GM18873 (cell line): ENCODE data around the gene DCTN2.
A peak's percentile ranks its signal among the peaks of the same experiment; 100 is the strongest.
"Not testable (repeated sequence)": the region's sequence is repeated elsewhere in the genome, so short reads cannot be mapped to it uniquely, and the experiment has no call there.

Experiments used
- ATAC-seq: cut with Tn5 transposase; IDR thresholded peaks from one replicate; pipeline ENCODE4 v1.9.1; 2021; ENCODE audit warnings: mild to moderate bottlenecking, moderate library complexity, moderate number of reproducible peaks; ENCODE audit not compliant: unreplicated experiment, low FRiP score

DCTN2 gene

DNA sequence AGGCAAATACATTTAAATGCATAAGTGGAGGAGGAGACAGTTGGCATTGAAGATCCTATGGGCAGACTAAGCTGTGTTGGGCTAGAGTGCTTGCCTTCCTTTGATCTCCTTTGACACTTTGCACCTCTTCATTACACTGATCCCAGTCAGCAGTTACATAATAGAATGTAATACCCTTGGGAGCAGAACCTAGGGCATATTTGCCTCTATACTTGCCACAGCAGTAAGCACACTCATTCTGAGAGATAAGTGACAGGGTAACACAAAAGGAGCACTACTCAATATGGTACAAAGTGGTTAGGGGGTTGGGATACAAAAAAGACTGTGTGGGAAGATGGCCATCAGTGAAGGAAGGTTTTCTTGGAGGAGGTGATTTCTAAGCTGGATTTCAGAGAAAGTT is 50.2 kb downstream of the DCTN2 start:
- ATAC-seq: no peak

DNA sequence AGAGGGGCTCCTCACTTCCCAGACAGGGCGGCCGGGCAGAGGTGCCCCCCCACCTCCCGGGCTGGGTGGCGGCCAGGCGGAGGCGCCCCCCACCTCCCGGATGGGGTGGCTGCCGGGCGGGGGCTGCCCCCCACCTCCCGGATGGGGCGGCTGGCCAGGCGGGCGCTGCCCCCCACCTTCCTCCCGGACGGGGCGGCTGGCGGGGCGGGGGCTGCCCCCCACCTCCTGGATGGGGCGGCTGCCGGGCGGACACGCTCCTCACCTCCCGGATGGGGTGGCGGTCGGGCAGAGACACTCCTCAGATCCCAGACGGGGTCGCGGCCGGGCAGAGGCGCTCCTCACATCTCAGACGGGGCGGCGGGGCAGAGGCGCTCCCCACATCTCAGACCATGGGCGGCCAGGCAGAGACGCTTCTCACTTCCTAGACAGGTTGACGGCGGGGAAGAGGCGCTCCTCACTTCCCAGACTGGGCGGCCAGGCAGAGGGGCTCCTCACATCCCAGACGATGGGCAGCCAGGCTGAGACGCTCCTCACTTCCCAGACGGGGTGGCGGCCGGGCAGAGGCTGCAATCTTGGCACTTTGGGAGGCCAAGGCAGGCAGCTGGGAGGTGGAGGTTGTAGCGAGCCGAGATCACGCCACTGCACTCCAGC is 51.8 kb downstream of the DCTN2 start:
- not testable (repeated sequence) for ATAC-seq

DNA sequence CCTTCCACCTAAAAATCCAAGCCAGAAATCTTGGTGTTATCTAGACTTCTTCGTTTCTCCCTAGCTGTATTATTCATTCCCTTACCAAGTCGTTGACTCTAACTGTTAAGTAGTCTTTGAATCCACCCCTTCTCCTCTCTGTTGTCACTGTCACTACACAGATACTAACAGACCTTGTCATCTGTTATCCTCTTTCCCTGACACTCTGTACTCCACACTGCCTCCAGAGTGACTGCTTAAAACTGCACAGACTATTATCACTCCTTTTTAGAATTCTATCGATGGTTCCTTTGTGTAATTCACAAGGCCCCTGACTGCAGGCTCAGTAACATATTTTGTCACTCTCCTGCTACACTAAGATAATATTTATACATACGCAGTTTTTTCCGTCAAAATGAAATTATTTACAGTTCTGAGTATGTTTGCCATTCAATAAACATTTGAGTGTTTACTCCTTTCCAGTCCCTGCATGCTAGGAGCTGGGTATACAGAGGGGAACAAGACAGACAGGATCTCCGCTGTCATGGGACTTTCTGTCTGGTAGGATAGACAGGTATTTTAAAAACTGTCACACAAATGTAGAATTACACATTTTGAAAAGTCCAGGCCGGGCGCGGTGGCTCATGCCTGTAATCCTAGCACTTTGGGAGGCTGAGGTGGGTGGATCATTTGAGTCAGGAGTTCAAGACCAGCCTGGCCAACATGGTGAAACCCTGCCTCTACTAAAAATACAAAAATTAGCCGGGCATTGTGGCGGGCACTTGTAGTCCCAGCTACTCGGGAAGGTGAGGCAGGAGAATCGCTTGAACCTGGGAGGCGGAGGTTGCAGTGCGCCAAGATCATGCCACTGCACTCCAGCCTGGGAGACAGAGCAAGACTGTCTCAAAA is 55.4 kb downstream of the DCTN2 start:
- ATAC-seq: no peak

DNA sequence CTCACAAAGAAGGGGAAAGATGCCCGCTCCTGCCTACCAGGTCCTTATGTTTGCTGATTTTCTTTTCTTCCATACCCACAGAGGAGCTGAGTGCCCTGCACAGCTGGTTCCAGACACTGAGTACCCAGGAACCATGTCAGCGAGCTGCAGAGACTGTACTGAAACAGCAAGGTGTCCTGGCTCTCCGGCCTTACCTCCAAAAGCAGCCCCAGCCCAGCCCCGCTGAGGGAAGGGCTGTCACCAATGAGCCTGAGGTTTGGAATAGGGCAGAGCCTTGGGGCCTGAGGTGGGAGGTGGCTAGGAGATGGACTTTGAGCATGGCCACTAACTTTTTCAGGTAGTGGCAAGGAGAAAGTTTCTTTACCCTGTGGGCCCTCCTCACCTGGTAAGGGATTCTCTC is 56.9 kb downstream of the DCTN2 start:
- no peak for ATAC-seq

DNA sequence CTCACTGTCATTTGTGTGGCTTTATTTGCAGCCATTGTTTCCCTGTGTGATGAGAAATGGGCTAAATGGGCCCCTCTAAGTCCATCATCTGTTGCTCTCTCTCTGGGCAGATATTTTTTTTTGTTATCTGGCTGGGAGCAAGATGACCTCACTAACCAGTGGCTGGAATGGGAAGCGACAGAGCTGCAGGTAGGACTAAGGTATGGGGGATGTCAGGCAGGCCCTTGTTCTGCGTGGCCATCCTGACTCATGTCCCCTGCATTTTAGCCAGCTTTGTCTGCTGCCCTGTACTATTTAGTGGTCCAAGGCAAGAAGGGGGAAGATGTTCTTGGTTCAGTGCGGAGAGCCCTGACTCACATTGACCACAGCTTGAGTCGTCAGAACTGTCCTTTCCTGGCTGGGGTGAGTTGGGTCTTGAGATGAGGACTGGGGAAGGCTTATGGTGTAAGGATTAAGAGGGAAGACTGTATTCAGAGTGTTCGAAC is 57.8 kb downstream of the DCTN2 start:
- ATAC-seq: no peak

DNA sequence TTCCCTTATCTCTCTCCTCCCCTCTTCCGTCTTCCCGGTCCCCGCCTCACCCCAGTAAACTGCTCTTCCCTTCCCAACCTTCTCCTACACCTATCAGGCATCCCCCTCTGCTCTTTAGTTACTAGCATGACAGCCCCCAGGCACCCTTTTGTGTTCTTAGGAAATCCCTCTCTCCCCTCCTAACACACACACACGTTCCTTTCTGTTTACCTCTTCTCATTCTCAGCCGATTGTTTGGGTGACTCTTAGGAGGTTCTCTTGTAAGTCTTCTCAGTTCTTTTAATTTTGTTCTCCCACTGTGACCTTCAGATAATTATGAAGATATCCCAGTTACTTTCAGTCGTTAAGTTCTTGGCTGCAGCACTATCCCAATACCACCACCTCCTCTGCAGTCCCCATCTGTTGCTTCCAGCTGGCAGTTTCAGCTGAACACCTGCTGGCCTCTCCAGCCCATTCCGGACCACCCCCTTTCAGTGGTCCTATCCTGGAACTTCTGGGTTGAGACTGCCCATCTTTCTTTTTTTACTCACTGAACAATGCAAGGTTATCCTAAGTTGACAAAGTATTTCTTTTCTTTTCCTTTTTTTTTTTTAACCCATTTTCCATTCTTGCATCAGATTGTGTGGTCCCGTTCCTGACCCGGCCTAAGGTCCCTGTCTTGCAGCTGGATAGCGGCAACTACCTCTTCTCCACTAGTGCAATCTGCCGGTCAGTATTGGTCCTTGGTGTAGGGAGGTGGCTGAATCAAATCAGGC is 58.4 kb downstream of the DCTN2 start:
- no peak for ATAC-seq

DNA sequence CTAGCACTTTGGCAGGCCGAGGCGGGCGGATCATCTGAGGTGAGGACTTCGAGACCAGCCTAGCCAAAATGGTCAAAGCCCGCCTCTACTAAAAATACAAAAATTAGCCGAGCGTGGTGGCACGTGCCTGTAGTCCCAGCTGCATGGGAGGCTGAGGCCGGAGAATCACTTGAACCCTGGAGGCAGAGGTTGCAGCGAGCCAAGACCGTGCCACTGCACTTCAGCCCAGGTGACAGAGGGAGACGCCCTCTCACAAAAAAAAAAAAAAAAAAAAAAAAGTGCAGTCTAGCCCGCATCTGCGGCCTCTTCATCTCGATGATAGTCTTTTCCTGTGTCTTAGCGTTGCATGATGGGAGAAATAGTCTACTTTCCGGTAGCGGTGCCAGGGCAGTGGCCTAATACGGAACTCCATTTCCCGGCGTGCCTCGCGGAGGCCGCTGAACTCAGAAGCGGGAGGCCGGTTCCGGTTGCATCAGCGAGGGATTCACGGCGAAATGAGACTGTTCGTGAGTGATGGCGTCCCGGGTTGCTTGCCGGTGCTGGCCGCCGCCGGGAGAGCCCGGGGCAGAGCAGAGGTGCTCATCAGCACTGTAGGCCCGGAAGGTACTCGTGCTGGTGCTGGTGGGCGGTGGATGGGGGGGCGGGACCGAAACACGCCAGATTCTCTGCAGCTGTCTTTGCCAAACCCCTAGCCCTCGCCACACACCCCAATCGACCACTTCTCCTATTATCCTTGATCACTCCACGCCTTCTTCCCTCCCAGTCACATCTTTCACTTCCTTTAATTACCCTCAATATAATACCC is 59.2 kb downstream of the DCTN2 start, which contains the start of gene MARS1:
Gene MARS1, plus strand, starts transcription at position 472 of the 805 bp plus-strand sequence. Its CDS starts 23 bp downstream, at position 495.
- ATAC-seq: peak; percentile 96

DNA sequence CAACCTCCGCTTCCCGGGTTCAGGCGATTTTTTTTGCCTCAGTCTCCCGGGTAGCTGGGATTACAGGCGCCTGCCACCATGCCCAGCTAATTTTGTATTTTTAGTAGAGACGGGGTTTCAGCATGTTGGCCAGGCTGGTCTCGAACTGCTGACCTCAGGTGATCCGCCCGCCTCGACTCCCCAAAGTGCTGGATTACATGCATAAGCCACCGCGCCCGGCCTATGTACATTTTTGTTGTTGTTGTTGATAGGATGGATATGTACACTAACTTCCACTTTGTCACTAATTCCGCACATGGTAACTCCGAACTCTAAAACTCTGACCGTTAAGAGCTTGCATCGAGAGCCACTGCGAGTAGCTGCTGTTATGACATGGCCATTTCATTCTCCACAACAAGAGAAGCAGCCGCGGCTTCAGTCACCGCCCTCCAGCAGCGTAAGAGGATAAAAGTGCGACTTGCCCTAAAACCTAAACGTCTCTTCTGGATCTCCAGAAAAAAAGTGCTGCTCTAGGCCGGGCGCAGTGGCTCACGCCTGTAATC is 59.9 kb downstream of the DCTN2 start:
- ATAC-seq: no peak

DNA sequence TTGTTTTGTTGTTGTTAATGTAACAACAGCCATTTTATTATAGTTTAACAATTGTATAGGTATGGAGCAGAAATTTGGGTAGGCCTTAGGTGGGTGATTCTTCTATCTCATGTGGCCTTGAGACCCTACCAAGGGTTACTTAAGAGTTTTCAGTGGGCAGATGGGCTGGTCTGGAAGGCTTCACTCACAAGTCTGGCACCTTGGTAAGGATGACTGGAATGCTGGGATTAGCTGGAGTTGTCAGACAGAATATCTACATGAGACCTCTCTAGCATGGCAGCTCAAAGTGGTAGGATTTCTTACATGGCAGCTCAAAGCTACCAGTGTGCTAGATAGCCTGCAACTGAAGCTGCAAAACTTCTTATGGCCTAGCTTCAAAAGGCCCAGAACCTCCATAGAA is 61.3 kb downstream of the DCTN2 start:
- no peak for ATAC-seq

DNA sequence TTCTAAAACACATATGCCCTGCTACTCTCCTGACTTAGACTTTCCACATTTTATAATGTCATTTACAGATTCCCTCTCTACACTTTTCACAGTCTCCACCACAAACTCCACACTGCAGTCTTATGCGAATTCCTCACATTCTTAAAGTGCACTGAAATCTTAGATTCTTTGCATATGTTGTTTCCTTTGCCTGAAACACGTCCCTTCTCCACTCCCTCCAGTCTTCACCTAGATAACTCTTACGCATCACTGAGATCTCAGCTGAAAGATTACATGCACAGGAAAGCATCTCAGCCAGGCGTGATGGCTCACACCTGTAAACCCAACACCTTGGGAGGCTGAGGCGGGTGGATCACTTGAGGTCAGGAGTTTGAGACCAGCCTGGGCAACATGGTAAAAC is 63.5 kb downstream of the DCTN2 start:
- no peak for ATAC-seq

DNA sequence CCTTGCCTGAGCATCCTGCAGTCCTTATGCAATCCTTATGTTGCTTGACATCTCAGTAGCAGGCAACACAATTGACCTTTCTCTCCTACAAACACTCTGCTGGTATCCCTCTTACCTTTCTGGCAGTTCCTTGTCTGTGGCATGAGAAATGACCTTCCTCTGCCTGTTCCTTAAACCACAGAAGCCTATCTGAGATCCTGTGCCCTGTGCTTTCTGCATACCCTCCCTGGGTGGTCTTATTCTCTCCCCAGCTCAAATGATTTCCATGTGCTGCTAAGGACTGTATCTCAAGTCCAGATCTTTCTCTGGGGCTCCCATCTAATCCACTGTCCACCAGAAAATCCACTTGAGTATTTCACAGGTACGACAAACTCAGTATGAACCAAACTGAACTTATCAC is 65.3 kb downstream of the DCTN2 start:
- no peak for ATAC-seq
